HepG2 (cell line): ENCODE measurements around the gene KDM4B.

Experiments used
- AGO2 ChIP-seq: fragments of 200-400 bp; formaldehyde crosslinking; optimal IDR thresholded peaks from 2 replicates; pipeline ENCODE3; 2017; ENCODE audit warnings: mild to moderate bottlenecking, low read depth, low read length, moderate library complexity
- CREB1 ChIP-seq, 2 experiments: fragments of 450-650 bp in 1 of 2; IDR thresholded peaks; 2 replicates each; pipeline ENCODE4 v1.6.1; 2016 to 2017; ENCODE audit warnings: control low read depth in 1 of 2, mild to moderate bottlenecking in 1 of 2, missing compliant biosample characterization in 1 of 2, missing genetic modification characterization in 1 of 2
- EP300 ChIP-seq, 3 experiments: sonication (generic) in 1 of 3; formaldehyde crosslinking in 1 of 3; IDR thresholded peaks; 2 replicates each; pipeline versions ENCODE4 v1.5.1 to v1.6.1; 2011 to 2020; ENCODE audit warnings: low read depth in 2 of 3, low read length in 2 of 3, borderline replicate concordance in 1 of 3, improper control_type of control experiment in 1 of 3, mild to moderate bottlenecking in 1 of 3, missing genetic modification reagents in 1 of 3, moderate library complexity in 1 of 3
- GTF3A ChIP-seq: sonication (generic); formaldehyde crosslinking; conservative IDR thresholded peaks from 2 replicates; pipeline ENCODE4 v1.4.0; 2020; ENCODE audit warnings: mild to moderate bottlenecking, missing genetic modification reagents
- HOXA7 ChIP-seq: sonication (generic); formaldehyde crosslinking; IDR thresholded peaks from 2 replicates; pipeline ENCODE4 v1.8.1; 2022; ENCODE audit warnings: mild to moderate bottlenecking, missing genetic modification reagents, moderate library complexity
- IRF1 ChIP-seq: sonication (generic); formaldehyde crosslinking; IDR thresholded peaks from 2 replicates; pipeline ENCODE4 v1.4.0; 2020; ENCODE audit warnings: low read depth, mild to moderate bottlenecking, missing genetic modification reagents
- KLF15 ChIP-seq: sonication (generic); formaldehyde crosslinking; IDR thresholded peaks from 2 replicates; pipeline ENCODE4 v1.8.1; 2023; ENCODE audit warnings: borderline replicate concordance, mild to moderate bottlenecking, inconsistent platforms, missing genetic modification reagents, mixed read lengths
- NFIC ChIP-seq: IDR thresholded peaks from 2 replicates; pipeline ENCODE4 v1.6.1; 2012; ENCODE audit warnings: mild to moderate bottlenecking, low read length, inconsistent platforms
- PRDM10 ChIP-seq: sonication (generic); formaldehyde crosslinking; IDR thresholded peaks from 2 replicates; pipeline ENCODE4 v1.4.0; 2020; ENCODE audit warnings: low read depth, missing genetic modification reagents
- RNF219 ChIP-seq: sonication (generic); formaldehyde crosslinking; IDR thresholded peaks from 2 replicates; pipeline ENCODE4 v1.5.0; 2020; ENCODE audit warnings: mild to moderate bottlenecking, missing genetic modification reagents
- TFE3 ChIP-seq: IDR thresholded peaks from 2 replicates; pipeline ENCODE4 v1.6.1; 2016
- ZBTB10 ChIP-seq: sonication (generic); formaldehyde crosslinking; IDR thresholded peaks from 2 replicates; pipeline ENCODE4 v1.4.0; 2020; ENCODE audit warnings: missing genetic modification reagents, borderline replicate concordance
- ZIK1 ChIP-seq: sonication (generic); formaldehyde crosslinking; IDR thresholded peaks from 2 replicates; pipeline ENCODE4 v1.5.0; 2020; ENCODE audit warnings: mild to moderate bottlenecking, low read depth, missing genetic modification reagents, borderline replicate concordance

GRCh38 chr19:5194641-5195040, 225.7 kb downstream of the KDM4B start:
- TF ChIP-seq CREB1 (IDR thresholded peaks at IDR 0.05) (no peak), CREB1 (CRISPR knock-in tag; IDR thresholded peaks at IDR 0.05) (no peak), ZIK1 (no peak), PRDM10 (CRISPR knock-in tag) (no peak), ZBTB10 (CRISPR knock-in tag) (no peak), AGO2 (no peak), EP300 (IDR thresholded peaks at IDR 0.05; ENCODE audit: low read depth in 2 of 2, low read length in 2 of 2) (no peak), EP300 (CRISPR knock-in tag; IDR thresholded peaks at IDR 0.05; ENCODE audit: borderline replicate concordance) (no peak), KLF15 (CRISPR knock-in tag) (no peak), NFIC (no peak), GTF3A (CRISPR knock-in tag) (no peak), IRF1 (CRISPR knock-in tag) (no peak), RNF219 (CRISPR knock-in tag) (no peak), TFE3 (no peak), HOXA7 (no peak)
